CD14-positive monocyte (primary cell): ENCODE results near the gene TUT7. TPM values are rescaled to one million over a fixed set of nuclear protein-coding genes. Genes with fewer than 3 reads are reported as not detected.

Source experiments
- DNase-seq, 3 donors: peaks; one replicate each; pipeline ENCODE4 v3.0.0-alpha.2; 2011 to 2022
- H2AFZ ChIP-seq: 2 replicates; pipeline ENCODE4 v1.6.0; 2012; ENCODE audit warnings: mild to moderate bottlenecking, low read depth, low read length, inconsistent platforms; ENCODE audit not compliant: insufficient read depth, poor library complexity, severe bottlenecking
- H3K27ac ChIP-seq, 2 donors: 1 replicate in 1 of 2; 2 replicates in 1 of 2; pipeline ENCODE4 v1.5.1; 2012 to 2013; ENCODE audit warnings: low read length in 2 of 2, control low read depth in 1 of 2, inconsistent platforms in 1 of 2, low read depth in 1 of 2, mild to moderate bottlenecking in 1 of 2
- H3K27me3 ChIP-seq, 2 donors: one replicate each; pipeline versions ENCODE4 v1.6.0 to v1.6.1; 2011 to 2013; ENCODE audit warnings: low read length in 2 of 2; ENCODE audit not compliant: control insufficient read depth in 2 of 2, insufficient read depth in 2 of 2
- H3K36me3 ChIP-seq, 2 donors: replicated peaks in 1 of 2; 1 replicate in 1 of 2; 2 replicates in 1 of 2; pipeline versions ENCODE4 v1.5.1 to v1.6.1; 2012 to 2013; ENCODE audit warnings: low read length in 2 of 2, control low read depth in 1 of 2, inconsistent platforms in 1 of 2, mild to moderate bottlenecking in 1 of 2; ENCODE audit not compliant: insufficient read depth in 2 of 2, control insufficient read depth in 1 of 2
- H3K4me1 ChIP-seq, 2 donors: 1 replicate in 1 of 2; 2 replicates in 1 of 2; pipeline versions ENCODE4 v1.5.1 to v1.6.1; 2012 to 2013; ENCODE audit warnings: low read length in 2 of 2, control low read depth in 1 of 2, inconsistent platforms in 1 of 2, mild to moderate bottlenecking in 1 of 2, moderate library complexity in 1 of 2; ENCODE audit not compliant: insufficient read depth in 2 of 2, control insufficient read depth in 1 of 2
- H3K4me2 ChIP-seq: replicated peaks from 2 replicates; pipeline ENCODE3; 2012; ENCODE audit warnings: low read length, moderate library complexity, mild to moderate bottlenecking; ENCODE audit not compliant: poor library complexity, severe bottlenecking; ENCODE audit errors: extremely low read depth
- H3K4me3 ChIP-seq, 3 experiments: fragments of 200-600 bp in 1 of 3; sonication (generic) in 1 of 3; replicated peaks in 1 of 3; 1 replicate in 2 of 3; 2 replicates in 1 of 3; pipeline ENCODE4 v1.5.1; 2011 to 2013; ENCODE audit warnings: low read length in 3 of 3, mild to moderate bottlenecking in 3 of 3, control low read depth in 2 of 3, low read depth in 2 of 3, inconsistent platforms in 1 of 3, moderate library complexity in 1 of 3
- H3K79me2 ChIP-seq: 2 replicates; pipeline ENCODE4 v1.6.0; 2012; ENCODE audit warnings: mild to moderate bottlenecking, control low read depth, inconsistent platforms, low read length, moderate library complexity; ENCODE audit not compliant: insufficient read depth
- H3K9ac ChIP-seq: 2 replicates; pipeline ENCODE4 v1.6.0; 2017; ENCODE audit warnings: low read length, mild to moderate bottlenecking; ENCODE audit not compliant: insufficient read depth, poor library complexity, severe bottlenecking
- H3K9me3 ChIP-seq, 2 donors: replicated peaks in 1 of 2; 1 replicate in 1 of 2; 2 replicates in 1 of 2; pipeline versions ENCODE4 v1.5.1 to v1.6.1; 2012 to 2013; ENCODE audit warnings: low read length in 2 of 2, control low read depth in 1 of 2; ENCODE audit not compliant: control insufficient read depth in 1 of 2, insufficient read depth in 1 of 2
- H4K20me1 ChIP-seq: 2 replicates; pipeline ENCODE4 v1.6.0; 2012; ENCODE audit warnings: mild to moderate bottlenecking, low read length, control low read depth, moderate library complexity; ENCODE audit not compliant: insufficient read depth
- H3K27ac Mint-ChIP-seq, 7 donors: one replicate each; pipeline ENCODE4 v1.8.0; 2020; ENCODE audit warnings: mild to moderate bottlenecking in 7 of 7, mixed read lengths in 7 of 7, moderate library complexity in 6 of 7, inconsistent platforms in 2 of 7
- H3K27me3 Mint-ChIP-seq, 3 donors: one replicate each; pipeline ENCODE4 v1.8.0; 2021 to 2022; ENCODE audit warnings: low read depth in 3 of 3, mild to moderate bottlenecking in 3 of 3, mixed read lengths in 3 of 3, moderate library complexity in 3 of 3, inconsistent platforms in 1 of 3
- H3K36me3 Mint-ChIP-seq, 2 donors: one replicate each; pipeline ENCODE4 v1.8.0; 2020; ENCODE audit warnings: mixed read lengths in 2 of 2, inconsistent platforms in 1 of 2, mild to moderate bottlenecking in 1 of 2
- H3K4me1 Mint-ChIP-seq: one replicate; pipeline ENCODE4 v1.8.0; 2020; ENCODE audit warnings: mild to moderate bottlenecking, mixed read lengths
- H3K4me3 Mint-ChIP-seq, 2 donors: one replicate each; pipeline ENCODE4 v1.8.0; 2020; ENCODE audit warnings: mild to moderate bottlenecking in 2 of 2, mixed read lengths in 2 of 2, moderate library complexity in 1 of 2
- H3K9me3 Mint-ChIP-seq, 7 donors: one replicate each; pipeline ENCODE4 v1.8.0; 2020 to 2022; ENCODE audit warnings: mixed read lengths in 7 of 7, mild to moderate bottlenecking in 6 of 7, moderate library complexity in 6 of 7, inconsistent platforms in 2 of 7
- CTCF ChIP-seq: fragments of 200-600 bp; IDR thresholded peaks from one replicate; pipeline ENCODE4 v1.8.0; 2022; ENCODE audit warnings: antibody characterized with exemption, mild to moderate bottlenecking
- WGBS: methylation state at CpG from one replicate; pipeline ENCODE4 v1.1.5; 2013; ENCODE audit warnings: missing lambda C conversion rate; ENCODE audit not compliant: insufficient coverage; 5-methylcytosine and 5-hydroxymethylcytosine counted together
- intact Hi-C, 2 donors: fragments of 100-400 bp; cut with micrococcal nuclease; formaldehyde crosslinking; loops; one replicate each; pipeline versions ENCODE4 v1.15.0 to v1.15.1; 2023
- polyA plus RNA-seq, 3 donors: library from polyadenylated mRNA; depleted of rRNA in 1 of 3; unstranded in 2 of 3; stranded (reverse) in 1 of 3; fragments of 300-500 nt in 2 of 3; fragments of >200 nt in 1 of 3; fragmentation: Illumina TruSeq in 2 of 3; gene quantifications; 1 replicate in 2 of 3; 2 replicates in 1 of 3; pipeline ENCODE4 v1.2.3, GENCODE V29; 2012 to 2021

TUT7 gene
- polyA plus RNA-seq, 3 donors: 14.2 to 51.6 (median 27.9) TPM

GRCh38 chr9:86275962-86276361 is 78.2 kb downstream of the TUT7 start:
- TF ChIP-seq CTCF: no peak
- Histone ChIP-seq H3K4me2 (no peak overlapping the region), H4K20me1 (peaks cover 57% of the 10 kb centered on the region), H3K9me3 (no peaks in the 10 kb centered on the region), H3K4me3 (no peak overlapping the region), H2AFZ (no peak overlapping the region), H3K27me3 (no peaks in the 10 kb centered on the region), H3K36me3 (peaks cover 21 to 34% of the 10 kb centered on the region in 2 donors), H3K27ac (no peak overlapping the region), H3K9ac (no peak overlapping the region), H3K4me1 (peaks cover 0 to 2% of the 10 kb centered on the region in 2 donors), H3K79me2 (peaks cover 31% of the 10 kb centered on the region)
- Mint-ChIP-seq H3K9me3 (peaks cover 0 to 3% (median 0%) of the 10 kb centered on the region in 7 donors), H3K4me3 (no peak overlapping the region), H3K27me3 (peaks cover 0 to 2% (median 0%) of the 10 kb centered on the region in 3 donors), H3K4me1 (peaks cover 12% of the 10 kb centered on the region), H3K27ac (no peak overlapping the region), H3K36me3 (peaks cover 26 to 30% of the 10 kb centered on the region in 2 donors)
- intact Hi-C loops: no loop called here
- DNase-seq: no peak
- WGBS: 100% methylated on average over 1 of the region's 3 CpGs

DNA sequence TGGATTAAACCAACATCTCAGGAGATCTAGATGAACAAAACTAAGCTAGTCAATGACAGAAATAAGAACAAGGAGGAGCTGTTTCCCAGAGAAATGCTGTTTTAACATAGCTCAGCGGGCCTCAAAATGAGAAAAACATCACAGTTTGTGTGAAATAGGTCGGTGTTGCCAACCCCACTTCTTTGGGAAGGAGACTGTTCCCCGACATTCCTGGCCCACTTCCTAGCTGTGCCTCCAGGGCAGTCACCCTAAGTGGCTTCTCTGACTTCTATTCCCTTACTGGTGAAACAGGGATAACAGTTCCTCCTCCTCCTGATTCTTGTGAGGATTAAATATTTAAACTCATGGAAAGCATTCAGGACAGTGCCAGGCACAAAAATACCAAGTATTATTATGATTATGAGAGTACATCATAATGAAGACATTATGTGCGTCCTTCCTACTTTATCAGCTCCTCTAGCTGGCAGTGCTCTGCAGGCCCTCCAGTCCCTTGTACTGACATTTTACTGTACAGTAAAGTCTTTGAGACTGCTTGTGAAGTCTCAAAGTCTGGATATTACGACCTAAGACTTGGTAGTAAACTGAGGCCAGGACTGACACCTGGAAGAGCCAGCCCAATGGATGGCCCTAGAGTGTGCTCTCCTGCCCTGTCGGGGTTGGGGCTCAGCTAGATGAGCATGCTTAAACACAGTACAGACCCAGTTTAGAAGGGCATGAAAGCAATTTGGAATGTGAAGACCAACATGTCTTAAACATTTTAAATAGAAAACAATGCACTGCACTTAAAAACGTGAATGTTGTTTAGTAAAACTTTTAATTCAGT is 79.2 kb downstream of the TUT7 start:
- Histone ChIP-seq H2AFZ (no peak overlapping the region), H3K4me2 (no peak overlapping the region), H3K4me1 (no peaks in the 10 kb centered on the region), H3K27me3 (no peaks in the 10 kb centered on the region), H3K36me3 (peaks cover 22 to 33% of the 10 kb centered on the region in 2 donors), H3K9ac (no peak overlapping the region), H4K20me1 (peaks cover 49% of the 10 kb centered on the region), H3K4me3 (no peak overlapping the region), H3K79me2 (peaks cover 22% of the 10 kb centered on the region), H3K9me3 (no peaks in the 10 kb centered on the region), H3K27ac (no peak overlapping the region)
- peaks cover 0 to 3% (median 0%) of the 10 kb centered on the region in 7 donors for H3K9me3 Mint-ChIP-seq
- peaks cover 0 to 2% (median 0%) of the 10 kb centered on the region in 3 donors for H3K27me3 Mint-ChIP-seq
- TF ChIP-seq CTCF: no peak
- H3K36me3 Mint-ChIP-seq: peaks cover 26 to 30% of the 10 kb centered on the region in 2 donors
- no peak overlapping the region for H3K4me3 Mint-ChIP-seq
- DNase-seq: no peak
- 97% methylated on average over 3 of the region's 7 CpGs for WGBS
- peaks cover 9% of the 10 kb centered on the region for H3K4me1 Mint-ChIP-seq
- intact Hi-C loops: no loop called here
- no peak overlapping the region for H3K27ac Mint-ChIP-seq
